Gastroesophageal sphincter (tissue), 4 donors: ENCODE results near the gene MARK3. TPM values are rescaled to one million over a fixed set of nuclear protein-coding genes. Genes with fewer than 3 reads are reported as not detected.
A peak's percentile ranks its signal among the peaks of the same experiment; 100 is the strongest.

Source experiments
- ATAC-seq: fragments of 150-250 bp; one replicate; pipeline ENCODE4 v1.9.1; 2016; ENCODE audit warnings: mild to moderate bottlenecking, moderate library complexity
- H3K27ac ChIP-seq, 4 donors: fragments of 200-600 bp; sonication (generic) in 3 of 4; 1 replicate in 3 of 4; 2 replicates in 1 of 4; pipeline ENCODE4 v1.5.1; 2016 to 2019
- H3K27me3 ChIP-seq: fragments of 200-600 bp; sonication (generic); one replicate; pipeline ENCODE4 v1.5.1; 2019
- H3K36me3 ChIP-seq, 2 donors: fragments of 200-600 bp; sonication (generic); one replicate each; pipeline ENCODE4 v1.5.1; 2019; ENCODE audit warnings: control low read depth in 1 of 2
- H3K4me1 ChIP-seq, 3 donors: fragments of 200-600 bp; sonication (generic); 1 replicate in 2 of 3; 2 replicates in 1 of 3; pipeline ENCODE4 v1.5.1; 2016 to 2019; ENCODE audit warnings: control low read depth in 2 of 3
- H3K4me3 ChIP-seq, 2 donors: fragments of 200-600 bp; sonication (generic); one replicate each; pipeline ENCODE4 v1.5.1; 2019; ENCODE audit warnings: mild to moderate bottlenecking in 1 of 2, moderate library complexity in 1 of 2
- H3K9me3 ChIP-seq, 3 donors: fragments of 200-600 bp; sonication (generic); one replicate each; pipeline ENCODE4 v1.5.1; 2017 to 2019; ENCODE audit warnings: control low read depth in 2 of 3
- EP300 ChIP-seq: sonication (generic); formaldehyde crosslinking; IDR thresholded peaks from one replicate; pipeline ENCODE4 v1.6.1; 2017; ENCODE audit warnings: antibody characterized with exemption, mild to moderate bottlenecking
- POLR2A ChIP-seq, 2 donors: fragments of 450-650 bp; IDR thresholded peaks; one replicate each; pipeline ENCODE4 v1.6.1; 2017; ENCODE audit warnings: antibody characterized with exemption in 2 of 2, mild to moderate bottlenecking in 2 of 2, moderate library complexity in 1 of 2
- POLR2AphosphoS5 ChIP-seq: sonication (generic); formaldehyde crosslinking; IDR thresholded peaks from one replicate; pipeline ENCODE4 v1.6.1; 2017; ENCODE audit warnings: antibody characterized with exemption
- WGBS, 2 donors: methylation state at CpG; one replicate each; pipeline ENCODE4 v1.1.5; 2018; ENCODE audit warnings: low coverage in 1 of 2; 5-methylcytosine and 5-hydroxymethylcytosine counted together
- total RNA-seq, 4 donors: library from RNA; depleted of rRNA; stranded (reverse); fragments of >200 nt; gene quantifications; one replicate each; pipeline ENCODE4 v1.1.0, GENCODE V29; 2016
- TF ChIP-seq, protein P1 (sequence below), 4 experiments: fragments of 200-600 bp in 2 of 4; fragments of 450-650 bp in 2 of 4; sonication (generic) in 1 of 4; IDR thresholded peaks; one replicate each; pipeline ENCODE4 v1.5.1; 2017 to 2019; ENCODE audit warnings: antibody characterized with exemption in 4 of 4, mild to moderate bottlenecking in 2 of 4, moderate library complexity in 2 of 4

The MARK3 gene
- total RNA-seq, 4 donors from 2014 or later: 65.1 to 127 (median 70.4) TPM

DNA sequence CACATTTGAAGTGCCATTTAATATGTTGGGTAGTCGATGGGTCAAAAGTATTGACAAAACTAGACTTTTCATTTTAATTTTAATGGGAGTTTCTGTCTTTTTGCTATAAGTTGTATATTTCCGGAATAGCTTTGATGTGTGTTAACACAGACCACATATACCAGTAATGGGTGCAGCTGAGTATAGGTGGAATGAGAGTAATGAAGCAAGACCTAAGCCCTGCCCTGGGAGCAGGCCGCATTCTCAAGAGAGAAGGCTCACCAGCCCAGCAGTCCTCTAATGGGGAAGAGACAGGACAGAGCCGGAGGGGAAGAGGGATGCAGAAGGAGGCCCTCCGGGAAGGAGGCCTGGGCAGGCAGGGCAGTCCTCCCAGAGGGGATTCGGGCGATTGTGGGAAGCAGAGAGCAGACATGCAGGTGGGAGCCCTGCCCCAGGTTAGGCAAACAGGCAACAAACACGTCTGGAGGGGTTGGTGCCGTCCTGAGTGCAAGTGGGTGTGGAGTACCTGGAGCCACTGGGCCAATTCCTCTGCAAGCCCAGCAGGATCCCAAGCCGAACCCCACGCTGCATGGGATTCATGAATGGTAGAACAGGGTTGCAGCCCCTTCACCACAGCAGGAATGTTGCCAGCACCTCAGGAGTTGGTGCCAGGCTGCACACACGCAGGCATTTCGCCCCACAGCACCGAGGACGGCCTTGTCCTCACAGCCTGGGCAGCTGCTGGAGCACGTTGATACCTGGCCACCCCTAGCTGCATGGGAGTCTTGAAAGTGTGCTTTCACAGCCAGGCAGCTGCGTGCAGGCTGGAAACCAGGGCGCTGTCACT is 129.6 kb downstream of the MARK3 start:
- 85 to 89% methylated on average over 4 to 7 of the region's 18 CpGs for WGBS, 2 donors
- Histone ChIP-seq H3K4me3 (no peak overlapping the region), H3K27me3 (no peaks in the 10 kb centered on the region), H3K4me1 (peaks cover 3 to 47% (median 33%) of the 10 kb centered on the region in 3 donors), H3K27ac (peak overlapping the region in 2 of 4 donors; percentile 30 to 99), H3K36me3 (peaks cover 0 to 25% of the 10 kb centered on the region in 2 donors), H3K9me3 (no peaks in the 10 kb centered on the region)
- ATAC-seq: no peak
- TF ChIP-seq POLR2AphosphoS5: no peak
- TF ChIP-seq, protein P1, sequence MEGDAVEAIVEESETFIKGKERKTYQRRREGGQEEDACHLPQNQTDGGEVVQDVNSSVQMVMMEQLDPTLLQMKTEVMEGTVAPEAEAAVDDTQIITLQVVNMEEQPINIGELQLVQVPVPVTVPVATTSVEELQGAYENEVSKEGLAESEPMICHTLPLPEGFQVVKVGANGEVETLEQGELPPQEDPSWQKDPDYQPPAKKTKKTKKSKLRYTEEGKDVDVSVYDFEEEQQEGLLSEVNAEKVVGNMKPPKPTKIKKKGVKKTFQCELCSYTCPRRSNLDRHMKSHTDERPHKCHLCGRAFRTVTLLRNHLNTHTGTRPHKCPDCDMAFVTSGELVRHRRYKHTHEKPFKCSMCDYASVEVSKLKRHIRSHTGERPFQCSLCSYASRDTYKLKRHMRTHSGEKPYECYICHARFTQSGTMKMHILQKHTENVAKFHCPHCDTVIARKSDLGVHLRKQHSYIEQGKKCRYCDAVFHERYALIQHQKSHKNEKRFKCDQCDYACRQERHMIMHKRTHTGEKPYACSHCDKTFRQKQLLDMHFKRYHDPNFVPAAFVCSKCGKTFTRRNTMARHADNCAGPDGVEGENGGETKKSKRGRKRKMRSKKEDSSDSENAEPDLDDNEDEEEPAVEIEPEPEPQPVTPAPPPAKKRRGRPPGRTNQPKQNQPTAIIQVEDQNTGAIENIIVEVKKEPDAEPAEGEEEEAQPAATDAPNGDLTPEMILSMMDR (IDR thresholded peaks at IDR 0.05): no peak
- TF ChIP-seq POLR2A (IDR thresholded peaks at IDR 0.05): no peak
- no peak for TF ChIP-seq EP300

DNA sequence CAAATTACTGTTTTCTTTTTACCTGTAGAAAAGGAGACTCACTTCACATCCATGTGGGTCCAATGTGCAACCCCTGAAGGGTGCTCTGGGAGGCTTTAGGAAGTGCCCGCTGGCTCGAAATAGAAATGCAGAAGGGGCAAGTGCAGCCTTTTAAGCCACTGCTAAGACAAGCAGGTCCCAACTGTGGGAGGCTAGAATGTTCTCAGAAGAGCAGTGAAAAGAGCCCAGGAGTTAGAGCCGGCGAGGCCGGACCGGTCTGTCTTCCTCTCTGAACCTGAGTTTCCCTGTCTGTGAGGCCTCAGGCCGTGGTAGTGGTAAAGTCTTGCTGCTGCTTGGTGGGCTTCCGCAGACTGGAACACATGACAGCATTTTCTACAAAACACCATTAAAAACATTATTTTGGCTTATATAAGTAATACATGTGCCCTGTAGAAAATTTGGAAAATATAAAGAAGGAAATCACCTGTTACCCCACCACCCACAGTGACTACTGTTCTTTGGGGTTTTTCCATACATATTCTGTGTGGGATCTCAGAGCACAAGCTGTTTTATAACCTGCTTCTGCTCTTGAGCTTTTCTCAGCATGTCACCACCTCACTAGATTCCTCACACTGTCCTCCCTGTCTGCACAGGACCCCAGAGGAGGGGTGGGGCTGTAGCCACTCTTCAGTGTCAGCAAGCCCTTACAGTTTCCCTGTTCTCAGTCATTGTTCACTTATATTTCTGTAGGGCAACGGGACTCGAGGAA is 131.4 kb downstream of the MARK3 start:
- peak overlapping the region in 3 of 4 donors; percentile 97 to 99 (median 99) for H3K27ac ChIP-seq

DNA sequence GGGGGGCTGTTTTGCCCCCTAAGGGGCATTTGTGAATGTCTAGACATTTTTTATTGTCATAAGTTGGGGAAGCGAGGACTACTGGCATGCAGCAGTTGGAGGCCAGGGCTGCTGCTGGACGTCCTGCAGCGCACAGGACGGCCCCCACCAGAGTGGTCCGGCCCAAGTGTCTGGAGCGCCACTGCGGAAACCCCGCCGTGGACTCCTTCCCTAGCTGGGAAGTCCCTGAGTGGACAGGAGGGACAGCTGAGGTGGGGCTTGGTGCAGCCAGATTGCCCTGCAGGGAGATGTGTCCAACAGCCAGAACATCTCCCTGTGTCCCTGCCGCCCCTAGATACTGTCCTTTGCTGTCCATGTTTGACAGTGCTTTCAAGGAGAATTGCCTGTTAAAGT is 132.0 kb downstream of the MARK3 start:
- H3K27ac ChIP-seq: peak overlapping the region in 3 of 4 donors; percentile 97 to 99 (median 99)
- TF ChIP-seq POLR2A (IDR thresholded peaks at IDR 0.05) (no peak), EP300 (no peak), POLR2AphosphoS5 (no peak)
- TF ChIP-seq, protein P1 (IDR thresholded peaks at IDR 0.05): no peak
- H3K4me1 ChIP-seq: peaks cover 3 to 70% (median 43%) of the 10 kb centered on the region in 3 donors
- H3K36me3 ChIP-seq: peaks cover 0 to 14% of the 10 kb centered on the region in 2 donors
- no peak overlapping the region for H3K4me3 ChIP-seq
- H3K27me3 ChIP-seq: no peaks in the 10 kb centered on the region
- 70 to 83% methylated on average over 1 to 4 of the region's 10 CpGs for WGBS, 2 donors
- no peaks in the 10 kb centered on the region for H3K9me3 ChIP-seq
- no peak for ATAC-seq

More for the DNA sequence above, 131.4 kb downstream of the MARK3 start:
- Histone ChIP-seq H3K27me3 (no peaks in the 10 kb centered on the region), H3K4me3 (no peak overlapping the region), H3K36me3 (peaks cover 0 to 16% of the 10 kb centered on the region in 2 donors), H3K4me1 (peaks cover 3 to 65% (median 43%) of the 10 kb centered on the region in 3 donors), H3K9me3 (no peaks in the 10 kb centered on the region)
- TF ChIP-seq POLR2A (IDR thresholded peaks at IDR 0.05) (no peak), POLR2AphosphoS5 (no peak), EP300 (no peak)
- TF ChIP-seq, protein P1 (IDR thresholded peaks at IDR 0.05): no peak
- no peak for ATAC-seq
- WGBS, 2 donors: 75 to 85% methylated on average over 2 to 6 of the region's 10 CpGs

DNA sequence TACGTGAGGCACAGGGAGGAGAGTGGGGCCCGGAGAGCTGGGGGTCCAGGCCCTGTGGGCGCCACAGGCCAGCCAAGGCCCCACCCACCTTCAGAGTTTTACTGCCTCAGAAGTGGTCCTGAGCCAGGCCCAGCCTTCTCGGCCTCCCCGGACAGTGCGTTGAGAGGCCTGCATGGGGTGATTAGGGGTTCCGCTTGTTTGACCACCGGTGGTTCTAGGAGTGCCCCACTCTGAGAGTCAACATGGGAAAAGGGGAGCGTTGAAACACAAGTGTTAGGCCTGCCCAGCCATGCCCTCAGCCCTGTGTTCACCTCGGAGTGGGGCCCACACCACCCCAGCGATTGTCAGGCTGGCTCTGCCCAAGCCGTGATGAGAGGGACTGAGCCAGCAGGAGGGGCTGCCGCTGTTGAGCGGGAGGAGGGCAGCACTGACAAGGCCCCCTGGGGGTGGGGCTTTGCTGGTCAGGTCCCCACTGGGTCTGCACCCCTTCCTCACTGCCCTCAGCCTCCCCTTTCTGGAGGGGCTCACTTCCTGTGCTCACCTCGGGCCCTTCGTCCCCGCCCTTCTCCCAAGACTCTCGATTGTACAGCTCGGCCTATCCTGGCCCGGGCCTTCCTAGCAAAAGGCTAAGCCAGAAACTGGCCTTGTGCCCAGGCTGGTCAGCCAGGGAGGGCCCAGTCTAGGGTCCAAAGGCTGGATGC is 132.7 kb downstream of the MARK3 start:
- Histone ChIP-seq H3K4me3 (no peak overlapping the region), H3K4me1 (peaks cover 0 to 68% (median 38%) of the 10 kb centered on the region in 3 donors), H3K36me3 (peaks cover 0 to 14% of the 10 kb centered on the region in 2 donors), H3K9me3 (no peaks in the 10 kb centered on the region), H3K27me3 (no peaks in the 10 kb centered on the region), H3K27ac (peak overlapping the region; percentile 31 to 99 (median 98))
- WGBS, 2 donors: 72% methylated on average over 3 of the region's 20 CpGs; no CpG with 5 or more reads in 1 of the 2 donors
- ATAC-seq: no peak
- TF ChIP-seq, protein P1 (IDR thresholded peaks at IDR 0.05): no peak
- no peak for TF ChIP-seq EP300
- no peak for TF ChIP-seq POLR2A (IDR thresholded peaks at IDR 0.05)
